Endothelial cell of umbilical vein (primary cell): Measurements from ENCODE around the gene RAB12.

Experiments
- POLR2A ChIP-seq: IDR thresholded peaks from 2 replicates; pipeline ENCODE4 v1.6.1; 2012; ENCODE audit warnings: low read depth, mild to moderate bottlenecking, control low read depth, low read length
- TF ChIP-seq, protein P1 (sequence below), 2 donors: IDR thresholded peaks; 1 replicate in 1 of 2; 2 replicates in 1 of 2; pipeline ENCODE4 v1.5.1; 2011; ENCODE audit warnings: low read length in 2 of 2, mild to moderate bottlenecking in 2 of 2, moderate library complexity in 2 of 2, control low read depth in 1 of 2, inconsistent platforms in 1 of 2, low read depth in 1 of 2; ENCODE audit not compliant: insufficient read depth in 1 of 2; ENCODE audit errors: extremely low read depth in 1 of 2

DNA sequence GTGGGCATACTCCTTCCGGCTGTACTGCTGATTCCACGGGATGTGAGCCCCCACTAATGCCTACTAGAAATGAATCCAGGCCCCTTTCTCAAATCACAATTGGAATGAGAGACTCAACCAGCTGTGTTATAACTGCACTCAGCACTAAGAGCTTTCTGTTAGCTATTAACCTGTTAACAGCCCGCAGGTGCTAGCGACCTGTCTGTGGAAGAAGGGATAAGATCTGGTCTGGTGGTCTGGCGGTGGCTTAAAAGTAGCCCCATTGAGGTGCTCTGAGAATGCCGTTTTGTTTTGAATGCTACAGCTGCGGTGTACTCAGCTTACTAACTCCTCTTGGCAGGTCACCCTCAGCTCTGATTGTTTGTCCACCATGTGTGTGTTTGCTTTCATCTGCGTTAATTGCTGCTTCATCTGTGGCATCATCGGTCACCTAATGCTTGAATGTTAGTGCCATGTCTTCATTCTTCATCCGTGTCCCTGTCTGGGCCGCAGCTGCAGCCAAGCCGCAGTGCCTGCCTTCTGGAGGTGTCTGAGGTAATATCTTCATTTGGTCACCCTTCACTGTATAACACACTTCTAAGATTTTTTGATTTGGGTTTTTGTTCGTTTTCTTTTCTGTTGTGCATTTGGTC, 16.3 kb downstream of the RAB12 start:
- TF ChIP-seq, protein P1, sequence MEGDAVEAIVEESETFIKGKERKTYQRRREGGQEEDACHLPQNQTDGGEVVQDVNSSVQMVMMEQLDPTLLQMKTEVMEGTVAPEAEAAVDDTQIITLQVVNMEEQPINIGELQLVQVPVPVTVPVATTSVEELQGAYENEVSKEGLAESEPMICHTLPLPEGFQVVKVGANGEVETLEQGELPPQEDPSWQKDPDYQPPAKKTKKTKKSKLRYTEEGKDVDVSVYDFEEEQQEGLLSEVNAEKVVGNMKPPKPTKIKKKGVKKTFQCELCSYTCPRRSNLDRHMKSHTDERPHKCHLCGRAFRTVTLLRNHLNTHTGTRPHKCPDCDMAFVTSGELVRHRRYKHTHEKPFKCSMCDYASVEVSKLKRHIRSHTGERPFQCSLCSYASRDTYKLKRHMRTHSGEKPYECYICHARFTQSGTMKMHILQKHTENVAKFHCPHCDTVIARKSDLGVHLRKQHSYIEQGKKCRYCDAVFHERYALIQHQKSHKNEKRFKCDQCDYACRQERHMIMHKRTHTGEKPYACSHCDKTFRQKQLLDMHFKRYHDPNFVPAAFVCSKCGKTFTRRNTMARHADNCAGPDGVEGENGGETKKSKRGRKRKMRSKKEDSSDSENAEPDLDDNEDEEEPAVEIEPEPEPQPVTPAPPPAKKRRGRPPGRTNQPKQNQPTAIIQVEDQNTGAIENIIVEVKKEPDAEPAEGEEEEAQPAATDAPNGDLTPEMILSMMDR (IDR thresholded peaks at IDR 0.05; ENCODE audit: extremely low read depth in 1 of 2, insufficient read depth in 1 of 2, low read depth in 1 of 2, low read length in 2 of 2), result no peak
- TF ChIP-seq POLR2A, result no peak
